ENCODE data around the gene SSC5D.

The SSC5D gene

GRCh38 chr19:55487924-55488687, at the start of gene SSC5D:
Gene SSC5D (plus strand): TSS chr19:55488436. CDS start chr19:55488590, 154 bp downstream.
- no peak for TF ChIP-seq CTCF (IDR thresholded peaks at IDR 0.05; ENCODE audit: extremely low read depth, missing control alignments)
- no peak for DNase-seq (ENCODE audit: low spot score)

DNA sequence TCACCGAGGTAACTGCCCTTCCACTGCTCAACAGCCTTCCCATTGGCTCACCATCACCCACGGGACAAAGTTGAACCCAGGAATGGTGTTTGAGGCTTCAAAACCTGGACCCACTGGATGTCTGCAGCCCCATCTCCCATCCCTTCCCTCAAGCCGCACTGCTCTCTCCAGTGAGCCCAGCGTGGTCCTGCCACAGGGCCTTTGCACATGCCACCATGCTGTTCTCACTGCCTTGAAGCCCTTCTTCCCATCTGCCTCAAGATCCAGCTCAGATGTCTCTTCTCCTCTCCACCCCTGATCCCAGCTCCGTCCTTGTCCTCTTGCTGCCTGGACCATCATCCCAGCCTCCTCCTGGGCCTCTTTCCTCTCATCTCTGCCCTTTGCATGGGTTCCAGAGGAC, 49.2 kb upstream of the SSC5D start:
- TF ChIP-seq CTCF (IDR thresholded peaks at IDR 0.05; ENCODE audit: extremely low read depth, missing control alignments): no peak
- DNase-seq (ENCODE audit: low spot score): no peak

- no peak for TF ChIP-seq CTCF (IDR thresholded peaks at IDR 0.05; ENCODE audit: extremely low read depth, missing control alignments)
- peak; percentile 79 for DNase-seq (ENCODE audit: low spot score)
Measured at GRCh38 chr19:55440411-55441105, 47.7 kb upstream of the SSC5D start.

GRCh38 chr19:55441319-55441691, 46.9 kb upstream of the SSC5D start:
- peak; percentile 72 for DNase-seq (ENCODE audit: low spot score)

GRCh38 chr19:55441692-55442321, 46.4 kb upstream of the SSC5D start:
- peak; percentile 65 for DNase-seq (ENCODE audit: low spot score)

More at GRCh38 chr19:55441319-55441691, 46.9 kb upstream of the SSC5D start:
- TF ChIP-seq CTCF (IDR thresholded peaks at IDR 0.05; ENCODE audit: extremely low read depth, missing control alignments): no peak

DNA sequence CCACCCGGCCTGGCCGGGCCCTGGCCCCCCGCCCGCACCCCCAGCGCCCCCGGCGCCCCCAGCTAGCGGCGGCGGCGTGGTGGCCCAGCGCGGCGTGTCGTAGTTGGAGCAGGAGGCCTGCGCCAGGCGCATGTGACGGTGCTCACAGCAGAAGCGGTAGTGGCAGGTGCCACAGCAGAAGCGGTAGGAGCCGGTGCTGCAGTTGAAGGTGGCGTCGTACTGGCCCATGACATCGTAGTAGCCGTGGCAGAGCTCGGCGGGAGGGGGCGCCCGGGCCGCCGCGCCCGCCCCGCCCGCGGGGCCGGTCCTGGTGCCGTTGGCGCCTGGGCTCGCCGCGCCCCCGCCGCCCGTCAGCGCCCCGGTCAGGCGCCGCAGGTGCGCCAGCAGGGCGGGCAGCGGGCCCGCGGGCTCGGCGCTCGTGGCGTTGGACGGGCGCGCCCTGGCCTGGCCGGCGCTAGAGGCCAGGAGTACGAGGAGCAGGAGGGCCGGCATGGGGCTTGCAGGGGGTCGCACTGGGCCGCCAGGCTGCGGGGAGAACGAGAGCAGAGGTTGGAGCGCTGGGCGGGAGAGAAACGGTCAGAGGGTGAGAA, 45.8 kb upstream of the SSC5D start:
- no peak for TF ChIP-seq CTCF (IDR thresholded peaks at IDR 0.05; ENCODE audit: extremely low read depth, missing control alignments)
- peak; percentile 59 for DNase-seq (ENCODE audit: low spot score)

More at GRCh38 chr19:55441692-55442321, 46.4 kb upstream of the SSC5D start:
- no peak for TF ChIP-seq CTCF (IDR thresholded peaks at IDR 0.05; ENCODE audit: extremely low read depth, missing control alignments)

All from GM20000 (cell line).